K562 (cell line): ENCODE data around the gene CHPF. TPM values are rescaled to one million over a fixed set of nuclear protein-coding genes. Genes with fewer than 3 reads are reported as not detected.

ENCODE experiments used
- CCAR2 ChIP-seq: fragments of 200-400 bp; formaldehyde crosslinking; IDR thresholded peaks from 2 replicates; pipeline ENCODE4 v1.6.1; 2017; ENCODE audit warnings: mild to moderate bottlenecking, low read depth, low read length
- PHB2 ChIP-seq: fragments of 450-650 bp; IDR thresholded peaks from 2 replicates; pipeline ENCODE4 v1.6.1; 2017; ENCODE audit warnings: low read depth
- POLR2AphosphoS5 ChIP-seq: IDR thresholded peaks from 2 replicates; pipeline ENCODE4 v1.6.1; 2011; ENCODE audit warnings: mild to moderate bottlenecking, low read depth, low read length, moderate library complexity; ENCODE audit not compliant: control insufficient read depth, insufficient read depth
- PTBP1 ChIP-seq: fragments of 200-400 bp; formaldehyde crosslinking; IDR thresholded peaks from 2 replicates; pipeline ENCODE4 v1.6.1; 2017; ENCODE audit warnings: low read depth, low read length
- SOX6 ChIP-seq: fragments of 450-650 bp; IDR thresholded peaks from 2 replicates; pipeline ENCODE4 v1.6.1; 2014; ENCODE audit warnings: mild to moderate bottlenecking
- polyA plus RNA-seq, 8 experiments: library from polyadenylated mRNA; depleted of rRNA in 4 of 8; stranded (reverse) in 5 of 8; unstranded in 3 of 8; fragments of >200 nt; fragmentation: Nextera tagmentation in 2 of 8; fragmentation: Illumina TruSeq in 1 of 8; extraction: Ambion mirVana in 2 of 8; extraction: Trizol in 1 of 8; gene quantifications; 2 replicates each; pipeline versions ENCODE4 v1.2.1 to v1.2.3, GENCODE V29; 2011 to 2014; ENCODE audit warnings: inconsistent platforms in 1 of 8, missing spikeins in 1 of 8
- total RNA-seq, 7 experiments: library from RNA; depleted of rRNA in 6 of 7; stranded (reverse); fragments of >200 nt in 6 of 7; fragmentation: Illumina TruSeq in 2 of 7; extraction: Trizol in 2 of 7; gene quantifications; 2 replicates each; pipeline versions ENCODE4 v1.2.1 to v1.2.3, GENCODE V29; 2011 to 2021; ENCODE audit warnings: low replicate concordance in 1 of 7
- TF ChIP-seq, protein P1 (sequence below): fragments of 450-650 bp; IDR thresholded peaks from 2 replicates; pipeline ENCODE4 v1.6.1; 2014; ENCODE audit warnings: low read depth, mild to moderate bottlenecking, moderate library complexity, borderline replicate concordance
- TF ChIP-seq, protein P2 (sequence below), 2 experiments: fragments of 450-650 bp; IDR thresholded peaks; 2 replicates each; pipeline ENCODE4 v1.6.1; 2016; ENCODE audit warnings: mild to moderate bottlenecking in 2 of 2, borderline replicate concordance in 1 of 2, low read depth in 1 of 2, moderate library complexity in 1 of 2
- TF ChIP-seq, protein P3 (sequence below): fragments of 450-650 bp; conservative IDR thresholded peaks from 2 replicates; pipeline ENCODE4 v1.6.1; 2016; ENCODE audit warnings: missing genetic modification characterization, low read depth, mild to moderate bottlenecking, control low read depth, missing compliant biosample characterization
- TF ChIP-seq, protein P4 (sequence below): sonication (generic); formaldehyde crosslinking; IDR thresholded peaks from 2 replicates; pipeline ENCODE4 v1.8.1; 2023; ENCODE audit warnings: missing genetic modification reagents, mild to moderate bottlenecking, borderline replicate concordance

CHPF gene
- total and polyA plus RNA-seq, 9 of the 15 experiments (the other 6 are each of a cell fraction or from before 2014, with no cell fraction given): 0.15 to 57.2 (median 7.9) TPM

DNA sequence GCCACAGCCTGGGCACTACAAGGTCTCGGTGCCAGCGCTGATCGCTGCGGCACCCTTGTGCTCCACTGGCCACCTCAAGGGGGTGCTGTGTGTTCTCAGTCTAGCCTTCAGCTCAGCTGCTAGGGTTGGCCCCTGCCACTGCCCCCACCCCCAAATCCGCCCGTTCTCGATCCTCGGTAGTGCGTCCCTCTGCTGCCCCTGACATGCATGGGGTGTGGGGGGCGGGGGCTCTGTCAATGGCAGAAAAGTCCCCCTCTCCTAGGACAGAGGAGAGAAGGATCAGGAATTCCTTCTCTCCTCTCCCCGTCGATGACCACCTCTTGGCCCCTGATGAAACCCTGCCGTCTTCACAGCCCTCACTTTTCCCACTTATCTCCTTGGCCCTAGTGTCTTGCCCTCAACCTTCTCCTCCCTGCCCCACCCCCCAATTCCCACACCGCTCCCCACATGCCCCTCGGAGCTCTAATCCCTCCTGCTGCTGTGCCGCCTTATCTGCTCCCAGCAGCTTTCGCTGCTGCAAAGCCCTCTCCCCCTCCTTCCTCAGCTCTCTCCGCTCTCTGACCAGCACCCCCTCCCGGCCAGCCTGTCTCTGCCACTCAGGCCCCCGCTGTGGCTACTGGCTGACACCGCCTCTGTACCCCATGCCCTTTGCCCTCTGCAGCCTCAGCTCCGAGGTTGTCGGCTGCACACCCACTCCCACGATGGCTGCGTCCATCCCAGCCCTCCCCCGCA, 33.7 kb downstream of the CHPF start (continued):
- TF ChIP-seq, protein P1, sequence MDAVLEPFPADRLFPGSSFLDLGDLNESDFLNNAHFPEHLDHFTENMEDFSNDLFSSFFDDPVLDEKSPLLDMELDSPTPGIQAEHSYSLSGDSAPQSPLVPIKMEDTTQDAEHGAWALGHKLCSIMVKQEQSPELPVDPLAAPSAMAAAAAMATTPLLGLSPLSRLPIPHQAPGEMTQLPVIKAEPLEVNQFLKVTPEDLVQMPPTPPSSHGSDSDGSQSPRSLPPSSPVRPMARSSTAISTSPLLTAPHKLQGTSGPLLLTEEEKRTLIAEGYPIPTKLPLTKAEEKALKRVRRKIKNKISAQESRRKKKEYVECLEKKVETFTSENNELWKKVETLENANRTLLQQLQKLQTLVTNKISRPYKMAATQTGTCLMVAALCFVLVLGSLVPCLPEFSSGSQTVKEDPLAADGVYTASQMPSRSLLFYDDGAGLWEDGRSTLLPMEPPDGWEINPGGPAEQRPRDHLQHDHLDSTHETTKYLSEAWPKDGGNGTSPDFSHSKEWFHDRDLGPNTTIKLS: no peak
- TF ChIP-seq SOX6 (peak; percentile 73), POLR2AphosphoS5 (peak; percentile 94), PHB2 (peak; percentile 91), CCAR2 (0 out of 2 replicates have a peak, but pooled peaks have one; percentile 38), PTBP1 (no peak)
- TF ChIP-seq, protein P2, sequence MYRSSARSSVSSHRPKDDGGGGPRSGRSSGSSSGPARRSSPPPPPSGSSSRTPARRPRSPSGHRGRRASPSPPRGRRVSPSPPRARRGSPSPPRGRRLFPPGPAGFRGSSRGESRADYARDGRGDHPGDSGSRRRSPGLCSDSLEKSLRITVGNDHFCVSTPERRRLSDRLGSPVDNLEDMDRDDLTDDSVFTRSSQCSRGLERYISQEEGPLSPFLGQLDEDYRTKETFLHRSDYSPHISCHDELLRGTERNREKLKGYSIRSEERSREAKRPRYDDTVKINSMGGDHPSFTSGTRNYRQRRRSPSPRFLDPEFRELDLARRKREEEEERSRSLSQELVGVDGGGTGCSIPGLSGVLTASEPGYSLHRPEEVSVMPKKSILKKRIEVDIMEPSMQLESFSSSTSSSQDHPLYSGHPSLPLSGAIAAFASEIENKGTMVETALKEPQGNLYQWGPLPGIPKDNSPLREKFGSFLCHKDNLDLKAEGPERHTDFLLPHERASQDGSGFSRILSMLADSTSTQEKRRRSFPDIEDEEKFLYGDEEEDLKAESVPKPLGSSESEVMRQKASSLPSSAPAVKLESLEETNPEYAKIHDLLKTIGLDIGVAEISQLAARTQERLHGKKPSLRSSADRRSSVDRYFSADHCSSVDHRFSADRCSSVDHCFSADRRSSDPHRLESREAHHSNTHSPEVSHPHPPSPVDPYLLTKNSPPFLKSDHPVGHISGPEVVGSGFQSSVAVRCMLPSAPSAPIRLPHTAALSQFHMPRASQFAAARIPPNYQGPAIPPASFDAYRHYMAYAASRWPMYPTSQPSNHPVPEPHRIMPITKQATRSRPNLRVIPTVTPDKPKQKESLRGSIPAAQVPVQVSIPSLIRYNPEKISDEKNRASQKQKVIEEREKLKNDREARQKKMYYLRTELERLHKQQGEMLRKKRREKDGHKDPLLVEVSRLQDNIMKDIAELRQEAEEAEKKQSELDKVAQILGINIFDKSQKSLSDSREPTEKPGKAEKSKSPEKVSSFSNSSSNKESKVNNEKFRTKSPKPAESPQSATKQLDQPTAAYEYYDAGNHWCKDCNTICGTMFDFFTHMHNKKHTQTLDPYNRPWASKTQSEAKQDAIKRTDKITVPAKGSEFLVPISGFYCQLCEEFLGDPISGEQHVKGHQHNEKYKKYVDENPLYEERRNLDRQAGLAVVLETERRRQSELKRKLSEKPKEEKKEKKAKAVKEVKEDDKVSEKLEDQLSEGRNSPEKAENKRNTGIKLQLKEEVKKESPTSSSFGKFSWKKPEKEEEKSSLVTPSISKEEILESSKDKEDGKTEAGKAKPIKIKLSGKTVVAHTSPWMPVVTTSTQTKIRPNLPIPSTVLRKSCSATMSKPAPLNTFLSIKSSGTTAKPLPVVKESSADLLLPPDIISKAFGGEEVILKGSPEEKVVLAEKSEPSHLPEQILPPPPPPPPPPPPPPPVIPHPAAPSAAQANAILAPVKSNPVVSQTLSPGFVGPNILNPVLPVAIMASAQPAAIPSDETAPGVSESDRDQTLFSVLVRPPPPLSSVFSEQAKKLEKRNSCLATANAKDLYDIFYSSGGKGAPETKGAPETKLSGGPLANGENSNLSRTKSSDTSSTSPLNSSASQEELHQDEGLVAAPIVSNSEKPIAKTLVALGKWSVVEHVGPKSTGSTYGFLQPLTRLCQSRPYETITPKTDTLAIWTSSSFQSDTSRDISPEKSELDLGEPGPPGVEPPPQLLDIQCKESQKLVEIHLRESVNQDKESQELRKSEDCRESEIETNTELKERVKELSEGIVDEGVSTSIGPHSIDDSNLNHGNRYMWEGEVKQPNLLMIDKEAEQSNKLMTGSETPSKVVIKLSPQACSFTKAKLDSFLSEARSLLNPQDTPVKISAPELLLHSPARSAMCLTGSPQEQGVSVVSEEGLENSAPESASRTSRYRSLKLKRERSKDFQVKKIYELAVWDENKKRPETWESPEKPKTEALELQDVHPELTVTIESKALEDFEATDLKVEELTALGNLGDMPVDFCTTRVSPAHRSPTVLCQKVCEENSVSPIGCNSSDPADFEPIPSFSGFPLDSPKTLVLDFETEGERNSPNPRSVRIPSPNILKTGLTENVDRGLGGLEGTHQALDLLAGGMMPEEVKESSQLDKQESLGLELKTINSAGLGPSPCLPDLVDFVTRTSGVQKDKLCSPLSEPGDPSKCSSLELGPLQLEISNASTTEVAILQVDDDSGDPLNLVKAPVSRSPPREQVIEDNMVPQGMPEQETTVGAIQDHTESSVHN (IDR thresholded peaks at IDR 0.05; ENCODE audit: borderline replicate concordance in 1 of 2, low read depth in 1 of 2): peak in 1 of 2 experiments; percentile 61; a peak in 1 of 4 replicates
- TF ChIP-seq, protein P3, sequence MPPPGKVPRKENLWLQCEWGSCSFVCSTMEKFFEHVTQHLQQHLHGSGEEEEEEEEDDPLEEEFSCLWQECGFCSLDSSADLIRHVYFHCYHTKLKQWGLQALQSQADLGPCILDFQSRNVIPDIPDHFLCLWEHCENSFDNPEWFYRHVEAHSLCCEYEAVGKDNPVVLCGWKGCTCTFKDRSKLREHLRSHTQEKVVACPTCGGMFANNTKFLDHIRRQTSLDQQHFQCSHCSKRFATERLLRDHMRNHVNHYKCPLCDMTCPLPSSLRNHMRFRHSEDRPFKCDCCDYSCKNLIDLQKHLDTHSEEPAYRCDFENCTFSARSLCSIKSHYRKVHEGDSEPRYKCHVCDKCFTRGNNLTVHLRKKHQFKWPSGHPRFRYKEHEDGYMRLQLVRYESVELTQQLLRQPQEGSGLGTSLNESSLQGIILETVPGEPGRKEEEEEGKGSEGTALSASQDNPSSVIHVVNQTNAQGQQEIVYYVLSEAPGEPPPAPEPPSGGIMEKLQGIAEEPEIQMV (tag): no peak
- TF ChIP-seq, protein P4, sequence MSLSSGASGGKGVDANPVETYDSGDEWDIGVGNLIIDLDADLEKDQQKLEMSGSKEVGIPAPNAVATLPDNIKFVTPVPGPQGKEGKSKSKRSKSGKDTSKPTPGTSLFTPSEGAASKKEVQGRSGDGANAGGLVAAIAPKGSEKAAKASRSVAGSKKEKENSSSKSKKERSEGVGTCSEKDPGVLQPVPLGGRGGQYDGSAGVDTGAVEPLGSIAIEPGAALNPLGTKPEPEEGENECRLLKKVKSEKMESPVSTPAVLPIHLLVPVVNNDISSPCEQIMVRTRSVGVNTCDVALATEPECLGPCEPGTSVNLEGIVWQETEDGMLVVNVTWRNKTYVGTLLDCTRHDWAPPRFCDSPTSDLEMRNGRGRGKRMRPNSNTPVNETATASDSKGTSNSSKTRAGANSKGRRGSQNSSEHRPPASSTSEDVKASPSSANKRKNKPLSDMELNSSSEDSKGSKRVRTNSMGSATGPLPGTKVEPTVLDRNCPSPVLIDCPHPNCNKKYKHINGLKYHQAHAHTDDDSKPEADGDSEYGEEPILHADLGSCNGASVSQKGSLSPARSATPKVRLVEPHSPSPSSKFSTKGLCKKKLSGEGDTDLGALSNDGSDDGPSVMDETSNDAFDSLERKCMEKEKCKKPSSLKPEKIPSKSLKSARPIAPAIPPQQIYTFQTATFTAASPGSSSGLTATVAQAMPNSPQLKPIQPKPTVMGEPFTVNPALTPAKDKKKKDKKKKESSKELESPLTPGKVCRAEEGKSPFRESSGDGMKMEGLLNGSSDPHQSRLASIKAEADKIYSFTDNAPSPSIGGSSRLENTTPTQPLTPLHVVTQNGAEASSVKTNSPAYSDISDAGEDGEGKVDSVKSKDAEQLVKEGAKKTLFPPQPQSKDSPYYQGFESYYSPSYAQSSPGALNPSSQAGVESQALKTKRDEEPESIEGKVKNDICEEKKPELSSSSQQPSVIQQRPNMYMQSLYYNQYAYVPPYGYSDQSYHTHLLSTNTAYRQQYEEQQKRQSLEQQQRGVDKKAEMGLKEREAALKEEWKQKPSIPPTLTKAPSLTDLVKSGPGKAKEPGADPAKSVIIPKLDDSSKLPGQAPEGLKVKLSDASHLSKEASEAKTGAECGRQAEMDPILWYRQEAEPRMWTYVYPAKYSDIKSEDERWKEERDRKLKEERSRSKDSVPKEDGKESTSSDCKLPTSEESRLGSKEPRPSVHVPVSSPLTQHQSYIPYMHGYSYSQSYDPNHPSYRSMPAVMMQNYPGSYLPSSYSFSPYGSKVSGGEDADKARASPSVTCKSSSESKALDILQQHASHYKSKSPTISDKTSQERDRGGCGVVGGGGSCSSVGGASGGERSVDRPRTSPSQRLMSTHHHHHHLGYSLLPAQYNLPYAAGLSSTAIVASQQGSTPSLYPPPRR (CRISPR knock-in tag): no peak; the same call in 1 of the 2 replicates
